ENCODE data around the gene THEM4. TPM values are rescaled to one million over a fixed set of nuclear protein-coding genes. Genes with fewer than 3 reads are reported as not detected.

The THEM4 gene
- total and polyA plus RNA-seq, 2 of the 8 experiments (the other 6 are each of a cell fraction or from before 2014, with no cell fraction given): 9.9 to 11.2 TPM

DNA sequence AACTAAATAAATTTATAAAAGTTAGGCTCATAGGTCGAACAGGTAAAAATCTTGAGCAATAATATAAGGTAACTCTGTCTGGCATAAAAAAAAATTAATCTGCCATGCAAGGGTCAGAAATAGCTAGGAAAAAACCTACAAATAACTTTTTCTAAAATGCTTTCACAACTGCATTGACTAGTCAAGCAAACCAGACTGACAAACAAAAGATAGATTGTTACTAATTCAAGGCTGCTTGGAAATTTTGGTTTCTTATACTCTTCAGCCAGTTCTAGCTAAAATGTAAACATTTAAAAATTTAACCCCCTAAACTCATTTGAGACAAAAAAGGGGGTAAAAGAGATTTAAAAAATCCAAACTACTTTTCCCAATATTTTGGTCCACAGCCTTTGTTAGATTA lies 43.5 kb upstream of the THEM4 start (continued):
- TF ChIP-seq, protein P1, sequence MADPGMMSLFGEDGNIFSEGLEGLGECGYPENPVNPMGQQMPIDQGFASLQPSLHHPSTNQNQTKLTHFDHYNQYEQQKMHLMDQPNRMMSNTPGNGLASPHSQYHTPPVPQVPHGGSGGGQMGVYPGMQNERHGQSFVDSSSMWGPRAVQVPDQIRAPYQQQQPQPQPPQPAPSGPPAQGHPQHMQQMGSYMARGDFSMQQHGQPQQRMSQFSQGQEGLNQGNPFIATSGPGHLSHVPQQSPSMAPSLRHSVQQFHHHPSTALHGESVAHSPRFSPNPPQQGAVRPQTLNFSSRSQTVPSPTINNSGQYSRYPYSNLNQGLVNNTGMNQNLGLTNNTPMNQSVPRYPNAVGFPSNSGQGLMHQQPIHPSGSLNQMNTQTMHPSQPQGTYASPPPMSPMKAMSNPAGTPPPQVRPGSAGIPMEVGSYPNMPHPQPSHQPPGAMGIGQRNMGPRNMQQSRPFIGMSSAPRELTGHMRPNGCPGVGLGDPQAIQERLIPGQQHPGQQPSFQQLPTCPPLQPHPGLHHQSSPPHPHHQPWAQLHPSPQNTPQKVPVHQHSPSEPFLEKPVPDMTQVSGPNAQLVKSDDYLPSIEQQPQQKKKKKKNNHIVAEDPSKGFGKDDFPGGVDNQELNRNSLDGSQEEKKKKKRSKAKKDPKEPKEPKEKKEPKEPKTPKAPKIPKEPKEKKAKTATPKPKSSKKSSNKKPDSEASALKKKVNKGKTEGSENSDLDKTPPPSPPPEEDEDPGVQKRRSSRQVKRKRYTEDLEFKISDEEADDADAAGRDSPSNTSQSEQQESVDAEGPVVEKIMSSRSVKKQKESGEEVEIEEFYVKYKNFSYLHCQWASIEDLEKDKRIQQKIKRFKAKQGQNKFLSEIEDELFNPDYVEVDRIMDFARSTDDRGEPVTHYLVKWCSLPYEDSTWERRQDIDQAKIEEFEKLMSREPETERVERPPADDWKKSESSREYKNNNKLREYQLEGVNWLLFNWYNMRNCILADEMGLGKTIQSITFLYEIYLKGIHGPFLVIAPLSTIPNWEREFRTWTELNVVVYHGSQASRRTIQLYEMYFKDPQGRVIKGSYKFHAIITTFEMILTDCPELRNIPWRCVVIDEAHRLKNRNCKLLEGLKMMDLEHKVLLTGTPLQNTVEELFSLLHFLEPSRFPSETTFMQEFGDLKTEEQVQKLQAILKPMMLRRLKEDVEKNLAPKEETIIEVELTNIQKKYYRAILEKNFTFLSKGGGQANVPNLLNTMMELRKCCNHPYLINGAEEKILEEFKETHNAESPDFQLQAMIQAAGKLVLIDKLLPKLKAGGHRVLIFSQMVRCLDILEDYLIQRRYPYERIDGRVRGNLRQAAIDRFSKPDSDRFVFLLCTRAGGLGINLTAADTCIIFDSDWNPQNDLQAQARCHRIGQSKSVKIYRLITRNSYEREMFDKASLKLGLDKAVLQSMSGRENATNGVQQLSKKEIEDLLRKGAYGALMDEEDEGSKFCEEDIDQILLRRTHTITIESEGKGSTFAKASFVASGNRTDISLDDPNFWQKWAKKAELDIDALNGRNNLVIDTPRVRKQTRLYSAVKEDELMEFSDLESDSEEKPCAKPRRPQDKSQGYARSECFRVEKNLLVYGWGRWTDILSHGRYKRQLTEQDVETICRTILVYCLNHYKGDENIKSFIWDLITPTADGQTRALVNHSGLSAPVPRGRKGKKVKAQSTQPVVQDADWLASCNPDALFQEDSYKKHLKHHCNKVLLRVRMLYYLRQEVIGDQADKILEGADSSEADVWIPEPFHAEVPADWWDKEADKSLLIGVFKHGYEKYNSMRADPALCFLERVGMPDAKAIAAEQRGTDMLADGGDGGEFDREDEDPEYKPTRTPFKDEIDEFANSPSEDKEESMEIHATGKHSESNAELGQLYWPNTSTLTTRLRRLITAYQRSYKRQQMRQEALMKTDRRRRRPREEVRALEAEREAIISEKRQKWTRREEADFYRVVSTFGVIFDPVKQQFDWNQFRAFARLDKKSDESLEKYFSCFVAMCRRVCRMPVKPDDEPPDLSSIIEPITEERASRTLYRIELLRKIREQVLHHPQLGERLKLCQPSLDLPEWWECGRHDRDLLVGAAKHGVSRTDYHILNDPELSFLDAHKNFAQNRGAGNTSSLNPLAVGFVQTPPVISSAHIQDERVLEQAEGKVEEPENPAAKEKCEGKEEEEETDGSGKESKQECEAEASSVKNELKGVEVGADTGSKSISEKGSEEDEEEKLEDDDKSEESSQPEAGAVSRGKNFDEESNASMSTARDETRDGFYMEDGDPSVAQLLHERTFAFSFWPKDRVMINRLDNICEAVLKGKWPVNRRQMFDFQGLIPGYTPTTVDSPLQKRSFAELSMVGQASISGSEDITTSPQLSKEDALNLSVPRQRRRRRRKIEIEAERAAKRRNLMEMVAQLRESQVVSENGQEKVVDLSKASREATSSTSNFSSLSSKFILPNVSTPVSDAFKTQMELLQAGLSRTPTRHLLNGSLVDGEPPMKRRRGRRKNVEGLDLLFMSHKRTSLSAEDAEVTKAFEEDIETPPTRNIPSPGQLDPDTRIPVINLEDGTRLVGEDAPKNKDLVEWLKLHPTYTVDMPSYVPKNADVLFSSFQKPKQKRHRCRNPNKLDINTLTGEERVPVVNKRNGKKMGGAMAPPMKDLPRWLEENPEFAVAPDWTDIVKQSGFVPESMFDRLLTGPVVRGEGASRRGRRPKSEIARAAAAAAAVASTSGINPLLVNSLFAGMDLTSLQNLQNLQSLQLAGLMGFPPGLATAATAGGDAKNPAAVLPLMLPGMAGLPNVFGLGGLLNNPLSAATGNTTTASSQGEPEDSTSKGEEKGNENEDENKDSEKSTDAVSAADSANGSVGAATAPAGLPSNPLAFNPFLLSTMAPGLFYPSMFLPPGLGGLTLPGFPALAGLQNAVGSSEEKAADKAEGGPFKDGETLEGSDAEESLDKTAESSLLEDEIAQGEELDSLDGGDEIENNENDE (IDR thresholded peaks at IDR 0.05; ENCODE audit: insufficient replicate concordance, low read length): no peak
- TF ChIP-seq, protein P2, sequence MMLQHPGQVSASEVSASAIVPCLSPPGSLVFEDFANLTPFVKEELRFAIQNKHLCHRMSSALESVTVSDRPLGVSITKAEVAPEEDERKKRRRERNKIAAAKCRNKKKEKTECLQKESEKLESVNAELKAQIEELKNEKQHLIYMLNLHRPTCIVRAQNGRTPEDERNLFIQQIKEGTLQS (IDR thresholded peaks at IDR 0.05; ENCODE audit: insufficient read depth, low read depth, low read length): no peak
- TF ChIP-seq JUND (IDR thresholded peaks at IDR 0.05; ENCODE audit: low read length): no peak
- no peak for TF ChIP-seq KDM1A (IDR thresholded peaks at IDR 0.05; ENCODE audit: borderline replicate concordance, low read length)
- no peak for TF ChIP-seq SRF (IDR thresholded peaks at IDR 0.05; ENCODE audit: low read depth, low read length)
- TF ChIP-seq RFX5 (IDR thresholded peaks at IDR 0.05; ENCODE audit: borderline replicate concordance, low read depth, low read length): no peak
- no peak for TF ChIP-seq SAP30 (IDR thresholded peaks at IDR 0.05; ENCODE audit: insufficient read depth, insufficient replicate concordance, low read length)
- TF ChIP-seq GTF2F1 (IDR thresholded peaks at IDR 0.05; ENCODE audit: borderline replicate concordance, low read depth, low read length): no peak
